Stimulated activated CD4-positive, alpha-beta T cell treated with anti-CD3 and anti-CD28 coated beads, Interleukin-1b, Interleukin-23, amount 100 ng/mL, for 48 hours (primary cell): Measurements from ENCODE around the gene HYAL1.
A peak's percentile ranks its signal among the peaks of the same experiment; 100 is the strongest.
"Not testable (repeated sequence)": the region's sequence is repeated elsewhere in the genome, so short reads cannot be mapped to it uniquely, and the experiment has no call there.

ENCODE experiments used
- DNase-seq: peaks from one replicate; pipeline ENCODE4 v3.0.0-alpha.2; 2020

Gene HYAL1

GRCh38 chr3:50292159-50293078 is 11.0 kb downstream of the HYAL1 start, which contains the start of gene IFRD2:
Gene IFRD2, minus strand, starts transcription at chr3:50292429. Its CDS starts 155 bp downstream, at chr3:50292274.
- DNase-seq: peak; percentile 97

GRCh38 chr3:50290161-50290641 is 13.2 kb downstream of the HYAL1 start:
- no peak for DNase-seq

GRCh38 chr3:50289130-50289529 is 14.2 kb downstream of the HYAL1 start:
- DNase-seq: no peak

GRCh38 chr3:50288387-50289007 is 14.9 kb downstream of the HYAL1 start:
- DNase-seq: no peak

GRCh38 chr3:50287262-50287661 is 16.1 kb downstream of the HYAL1 start:
- DNase-seq: no peak

- no peak for DNase-seq
Observed at GRCh38 chr3:50286322-50287227, 16.8 kb downstream of the HYAL1 start.

GRCh38 chr3:50284121-50284520 is 19.3 kb downstream of the HYAL1 start:
- not testable (repeated sequence) for DNase-seq

- no peak for DNase-seq
Observed at GRCh38 chr3:50279255-50280016, 23.9 kb downstream of the HYAL1 start.

- DNase-seq: no peak
Observed at GRCh38 chr3:50278880-50279224, 24.5 kb downstream of the HYAL1 start, which contains the start of gene LSMEM2. Gene LSMEM2, plus strand, starts transcription at chr3:50279087. Its CDS starts 27 bp downstream, at chr3:50279114.

GRCh38 chr3:50278123-50278879 is 25.1 kb downstream of the HYAL1 start:
- no peak for DNase-seq

- DNase-seq: no peak
Observed at GRCh38 chr3:50276762-50277101, 26.6 kb downstream of the HYAL1 start.

GRCh38 chr3:50275996-50276761 is 27.2 kb downstream of the HYAL1 start:
- DNase-seq: peak; percentile 48

GRCh38 chr3:50275141-50275995 is 28.0 kb downstream of the HYAL1 start:
- no peak for DNase-seq

- peak; percentile 81 for DNase-seq
Observed at GRCh38 chr3:50274371-50275104, 28.8 kb downstream of the HYAL1 start.

GRCh38 chr3:50273689-50274065 is 29.7 kb downstream of the HYAL1 start:
- no peak for DNase-seq

- DNase-seq: peak; percentile 89
Observed at GRCh38 chr3:50272911-50273688, 30.3 kb downstream of the HYAL1 start.

GRCh38 chr3:50272538-50272910 is 30.9 kb downstream of the HYAL1 start:
- not testable (repeated sequence) for DNase-seq

- DNase-seq: no peak
Observed at GRCh38 chr3:50271314-50271936, 31.9 kb downstream of the HYAL1 start.
